ENCODE data around the gene CASK.

GRCh38 chrX:41903544-41903943 lies 19.8 kb downstream of the CASK start:
- TF ChIP-seq POLR2AphosphoS5 (IDR thresholded peaks at IDR 0.05; ENCODE audit: borderline replicate concordance, low read depth, low read length) (no peak), EZH2 (IDR thresholded peaks at IDR 0.05) (no peak)
